Measurements from ENCODE around the gene AKAP4. TPM values are rescaled to one million over a fixed set of nuclear protein-coding genes. Genes with fewer than 3 reads are reported as not detected.

The AKAP4 gene
- total and polyA plus RNA-seq, 4 donors, result not detected

DNA sequence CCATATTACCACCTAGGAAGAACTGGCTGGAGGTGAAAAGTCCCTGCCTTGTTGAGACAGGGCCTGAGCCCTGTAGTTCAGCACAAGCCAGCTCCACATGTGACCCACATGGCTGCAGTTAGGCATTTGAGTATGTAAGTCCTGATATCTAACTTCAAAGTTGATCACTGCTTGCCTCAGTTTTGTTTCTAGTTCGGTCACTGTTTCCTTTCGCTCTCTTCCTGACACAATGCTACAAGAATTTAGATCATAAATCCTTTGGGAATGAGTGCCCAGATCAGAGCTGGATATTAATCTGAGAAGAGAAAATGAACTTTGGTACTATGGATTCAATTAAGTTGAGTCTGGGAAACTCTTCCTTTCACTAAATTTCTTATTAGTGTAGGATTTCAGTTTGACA, 48.4 kb downstream of the AKAP4 start:
- Histone ChIP-seq H3K4me3 (no peak overlapping the region), H3K27me3 (ENCODE audit: control insufficient read depth in 3 of 3, insufficient read depth in 3 of 3, low read length in 2 of 3) (peaks cover 0 to 3% (median 0%) of the 10 kb centered on the region in 3 donors), H3K9me3 (ENCODE audit: control insufficient read depth in 4 of 4, insufficient read depth in 3 of 4, low read length in 3 of 4) (no peaks in the 10 kb centered on the region), H3K36me3 (ENCODE audit: control insufficient read depth in 4 of 4, insufficient read depth in 4 of 4, low read length in 4 of 4) (no peaks in the 10 kb centered on the region), H3K4me1 (ENCODE audit: control insufficient read depth in 5 of 5, insufficient read depth in 5 of 5, low read length in 5 of 5) (no peaks in the 10 kb centered on the region), H3K27ac (ENCODE audit: low read depth in 1 of 2, low read length in 1 of 2) (no peak overlapping the region), H3K9ac (ENCODE audit: insufficient read depth in 1 of 2, low read length in 2 of 2) (no peak overlapping the region)
- ATAC-seq (ENCODE audit: insufficient read depth, low FRiP score) (no peak), DNase-seq (no peak)
- 90 to 93% methylated on average over 2 of the region's 2 CpGs for WGBS, 2 donors
- TF ChIP-seq CTCF (IDR thresholded peaks at IDR 0.05; ENCODE audit: control extremely low read depth, extremely low read depth), result no peak

GRCh38 chrX:50147972-50148371, 52.8 kb downstream of the AKAP4 start:
- DNase-seq (no peak), ATAC-seq (ENCODE audit: insufficient read depth, low FRiP score) (no peak)
- no peaks in the 10 kb centered on the region for H3K36me3 ChIP-seq (ENCODE audit: control insufficient read depth in 4 of 4, insufficient read depth in 4 of 4, low read length in 4 of 4)
- no peaks in the 10 kb centered on the region for H3K9me3 ChIP-seq (ENCODE audit: control insufficient read depth in 4 of 4, insufficient read depth in 3 of 4, low read length in 3 of 4)
- no peak overlapping the region for H3K9ac ChIP-seq (ENCODE audit: insufficient read depth in 1 of 2, low read length in 2 of 2)
- no peak overlapping the region for H3K27ac ChIP-seq (ENCODE audit: low read depth in 1 of 2, low read length in 1 of 2)
- TF ChIP-seq CTCF (IDR thresholded peaks at IDR 0.05; ENCODE audit: control extremely low read depth, extremely low read depth), result no peak
- H3K4me1 ChIP-seq (ENCODE audit: control insufficient read depth in 5 of 5, insufficient read depth in 5 of 5, low read length in 5 of 5), result no peaks in the 10 kb centered on the region
- 77 to 95% methylated on average over 7 of the region's 7 CpGs for WGBS, 2 donors
- H3K4me3 ChIP-seq, result no peak overlapping the region
- H3K27me3 ChIP-seq (ENCODE audit: control insufficient read depth in 3 of 3, insufficient read depth in 3 of 3, low read length in 2 of 3), result no peaks in the 10 kb centered on the region

Small RNAs within 50 kb of the gene (small RNA-seq; reads per million reads assigned to genes)
- gene PYY3 (ENCODE audit: low replicate concordance) (not detected), gene RF00019 (ENCODE audit: low replicate concordance) (not detected)

Other genes starting within 250 kb of the AKAP4 start
- under 1 TPM; 0.49 to 0.68 TPM for gene CCNB3, start 3.8 kb upstream of the AKAP4 start, total RNA-seq
- gene CCNB3, start 3.8 kb upstream of the AKAP4 start, polyA plus RNA-seq, result 1 to 10 TPM in 1 of 2 donors, under 1 TPM in 1; 0.49 to 1.3 TPM